Activated CD4-positive, CD25-positive, alpha-beta regulatory T cell treated with anti-CD3 and anti-CD28 coated beads, Interleukin-2, amount 50 U/mL, for 72 hours (primary cell): ENCODE results near the gene LRIG1.

Experiments used
- DNase-seq: peaks from one replicate; pipeline ENCODE4 v3.0.0; 2021

Gene LRIG1

GRCh38 chr3:66500576-66501482 lies at the start of gene LRIG1:
LRIG1 (minus strand) TSS chr3:66501022; CDS start chr3:66500407, 615 bp downstream.
- peak; percentile 97 for DNase-seq

- DNase-seq = no peak
Measured at GRCh38 chr3:66544619-66545429, 44.0 kb upstream of the LRIG1 start.

GRCh38 chr3:66542153-66542552 lies 41.3 kb upstream of the LRIG1 start:
- DNase-seq = no peak

DNA sequence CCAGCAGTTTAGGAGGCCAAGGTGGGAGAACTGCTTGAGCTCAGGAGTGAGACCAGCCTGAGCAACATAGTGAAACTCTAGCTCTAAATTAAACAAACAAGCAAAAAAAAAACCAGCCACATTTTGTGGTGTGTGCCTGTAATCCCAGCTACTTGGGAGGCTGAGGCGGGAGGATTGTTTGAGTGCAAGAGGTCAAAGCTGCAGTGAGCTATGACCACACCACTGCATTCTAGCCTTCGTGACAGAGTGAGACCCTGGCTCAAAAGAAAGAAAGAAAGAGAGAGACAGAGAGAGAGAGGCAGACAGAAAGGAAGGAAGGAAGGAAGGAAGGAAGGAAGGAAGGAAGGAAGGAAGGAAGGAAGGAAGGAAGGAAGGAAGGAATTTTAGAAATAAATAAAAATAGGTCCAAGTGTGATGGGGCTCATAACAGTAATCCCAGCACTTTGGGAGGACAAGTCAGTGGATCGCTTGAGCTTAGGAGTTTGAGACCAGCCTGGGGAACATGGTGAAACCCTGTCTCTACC lies 38.7 kb upstream of the LRIG1 start:
- DNase-seq = no peak

- no peak for DNase-seq
Measured at GRCh38 chr3:66538390-66538789, 37.6 kb upstream of the LRIG1 start.

DNA sequence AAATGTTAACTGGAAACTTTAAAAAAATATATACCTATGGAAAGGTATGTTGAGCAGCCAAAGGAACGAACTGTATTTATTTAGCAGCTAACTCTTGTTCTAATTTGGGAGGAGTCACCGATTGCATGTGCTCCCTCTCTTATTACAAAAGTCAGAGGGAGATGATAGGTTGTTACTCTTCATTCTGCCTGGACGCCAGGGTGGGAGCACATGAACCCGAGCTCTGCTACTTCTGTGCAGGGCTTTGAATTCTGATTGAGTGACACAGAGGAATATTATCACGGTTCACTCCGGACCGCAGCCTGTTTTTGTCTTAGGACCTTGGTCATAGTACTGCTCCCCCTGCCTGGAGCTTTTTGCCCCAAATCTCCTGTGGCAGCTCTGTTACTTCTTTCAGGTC lies 36.9 kb upstream of the LRIG1 start:
- no peak for DNase-seq

DNA sequence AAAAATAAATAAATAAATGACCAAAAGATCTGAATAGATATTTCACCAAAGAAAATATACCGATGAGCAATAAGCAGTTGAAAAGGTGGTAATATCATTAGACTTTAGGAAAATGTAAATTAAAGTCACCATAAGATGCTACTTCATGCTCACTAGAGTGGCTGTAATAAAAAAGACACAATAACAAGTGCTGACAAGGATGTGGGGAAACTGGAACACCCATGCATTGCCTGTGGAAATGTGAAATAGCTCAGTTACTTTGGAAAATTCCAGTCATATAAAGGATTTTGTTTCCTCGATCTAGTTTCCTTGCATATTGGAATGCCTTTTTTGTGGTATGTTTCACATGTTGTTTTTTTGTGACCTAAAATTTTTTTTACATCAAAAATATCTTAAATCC lies 36.0 kb upstream of the LRIG1 start:
- DNase-seq = no peak

- DNase-seq = no peak
Measured at GRCh38 chr3:66534304-66534845, 33.6 kb upstream of the LRIG1 start.

- DNase-seq = no peak
Measured at GRCh38 chr3:66532613-66533012, 31.8 kb upstream of the LRIG1 start.

GRCh38 chr3:66532160-66532587 lies 31.4 kb upstream of the LRIG1 start:
- DNase-seq = no peak

- no peak for DNase-seq
Measured at GRCh38 chr3:66531256-66531655, 30.4 kb upstream of the LRIG1 start.

- no peak for DNase-seq
Measured at GRCh38 chr3:66527246-66527645, 26.4 kb upstream of the LRIG1 start.

DNA sequence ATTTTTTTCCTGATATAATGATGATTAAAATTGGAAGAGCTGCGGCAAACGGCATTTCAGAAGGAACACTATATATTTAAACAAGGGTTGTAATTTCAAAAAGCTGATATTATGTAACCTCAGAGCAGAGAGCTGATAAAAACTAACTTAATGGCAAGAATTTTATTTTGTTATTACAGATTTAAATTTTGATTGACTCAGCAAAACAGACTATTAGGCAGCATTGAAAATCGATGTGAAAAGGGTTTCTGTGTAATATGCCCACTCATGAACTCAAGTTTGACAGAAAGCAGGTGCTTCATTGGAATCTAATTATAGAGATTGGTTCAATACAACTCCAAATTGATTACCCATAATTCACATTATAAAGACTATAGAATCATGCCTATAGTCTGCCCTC lies 24.9 kb upstream of the LRIG1 start:
- no peak for DNase-seq

GRCh38 chr3:66520724-66521123 lies 19.9 kb upstream of the LRIG1 start:
- DNase-seq = no peak

- no peak for DNase-seq
Measured at GRCh38 chr3:66518644-66519043, 17.8 kb upstream of the LRIG1 start.

- no peak for DNase-seq
Measured at GRCh38 chr3:66518126-66518525, 17.3 kb upstream of the LRIG1 start.

- no peak for DNase-seq
Measured at GRCh38 chr3:66517241-66517640, 16.4 kb upstream of the LRIG1 start.

DNA sequence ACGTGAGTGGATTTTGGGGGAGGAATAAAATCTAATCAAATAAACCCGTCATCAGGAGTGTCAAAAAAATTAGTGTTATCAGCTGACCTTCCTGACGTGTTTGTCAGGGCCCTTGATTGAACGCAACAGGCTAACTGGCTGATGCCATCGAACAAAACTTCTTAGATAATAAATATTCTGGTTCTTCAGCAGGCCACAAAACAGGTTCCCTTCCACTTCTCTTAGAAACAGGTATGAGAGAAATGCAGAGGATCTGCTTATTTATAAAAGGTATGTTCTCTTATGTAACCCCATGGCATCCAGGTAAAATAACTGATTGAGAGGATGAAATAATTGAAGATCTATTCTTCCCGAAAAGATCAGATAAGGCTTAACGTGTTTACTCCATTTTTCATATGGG lies 7.6 kb upstream of the LRIG1 start:
- no peak for DNase-seq

GRCh38 chr3:66507423-66508260 lies 6.8 kb upstream of the LRIG1 start:
- no peak for DNase-seq

DNA sequence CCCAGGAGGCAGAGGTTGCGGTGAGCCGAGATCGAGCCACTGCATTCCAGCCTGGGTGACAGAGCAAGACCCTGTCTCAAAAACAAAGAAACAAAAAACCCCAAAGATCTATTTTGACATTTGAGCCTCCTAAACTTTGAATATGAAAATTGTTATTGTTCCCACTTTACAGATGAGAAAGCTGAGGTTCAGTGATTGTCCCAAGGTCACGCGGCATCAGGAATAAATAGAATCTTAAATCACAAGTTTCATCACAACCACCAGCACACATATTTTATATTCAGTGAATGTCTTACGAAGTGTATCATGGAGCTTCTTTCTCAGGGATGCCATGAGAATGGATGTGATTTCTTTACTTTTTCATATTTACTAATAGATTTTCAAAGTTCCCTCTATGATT lies 5.3 kb upstream of the LRIG1 start:
- DNase-seq = no peak

DNA sequence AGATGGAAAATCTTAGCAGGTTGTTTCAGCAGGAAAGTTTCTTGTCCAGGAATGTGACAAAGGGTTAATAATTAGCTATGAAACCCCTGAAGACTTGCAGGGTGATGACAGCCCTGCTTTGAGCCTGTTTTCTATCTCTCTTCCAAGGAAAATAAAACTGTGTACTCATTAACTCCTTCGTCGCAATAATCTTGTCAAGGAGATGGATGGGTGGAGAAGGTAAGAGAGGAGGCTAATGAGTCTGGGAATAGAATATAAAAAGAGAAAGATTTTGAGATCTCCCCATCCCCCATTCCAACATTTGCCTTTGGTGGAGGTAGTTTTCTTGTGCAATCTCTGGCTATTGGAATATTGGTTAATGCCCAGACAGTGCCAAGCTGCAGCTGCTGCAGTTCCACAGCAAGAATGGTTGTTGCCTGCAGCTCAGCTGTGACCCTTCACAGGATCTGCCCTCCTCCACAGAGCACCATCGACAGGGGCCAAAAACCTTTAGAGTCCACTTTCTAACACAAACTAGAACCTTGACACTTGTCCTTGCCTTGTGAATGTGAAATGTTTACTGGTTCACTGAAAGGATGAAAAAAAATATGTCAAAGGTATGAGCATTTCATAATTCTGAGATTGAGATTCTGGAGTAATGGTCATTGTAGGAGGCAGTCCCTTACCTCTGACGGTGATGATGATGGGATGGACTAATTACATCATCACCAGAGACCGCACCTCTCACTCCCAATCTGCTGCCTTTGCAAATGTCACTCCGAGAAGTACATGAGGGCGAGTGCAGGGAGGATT lies 4.2 kb upstream of the LRIG1 start:
- DNase-seq = no peak

DNA sequence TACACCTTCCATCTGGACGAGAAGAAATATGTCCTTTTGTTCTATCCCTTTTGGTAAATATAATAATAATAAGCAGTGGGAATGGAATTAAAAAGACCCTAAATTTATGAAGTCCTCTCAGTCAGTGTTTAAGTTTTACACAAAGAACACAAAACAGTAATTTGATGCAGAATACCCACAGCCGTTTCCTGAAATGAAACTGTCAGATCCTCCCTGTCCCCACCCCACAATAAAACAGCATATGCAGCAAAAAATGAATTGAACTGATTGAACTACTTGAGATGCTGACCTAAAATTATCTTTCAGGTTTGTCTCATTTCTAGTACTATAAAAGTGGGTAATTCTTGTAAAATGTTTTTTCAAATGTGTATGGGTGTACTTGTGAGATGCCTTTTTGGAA lies 2.2 kb upstream of the LRIG1 start:
- no peak for DNase-seq
